Anterior cingulate cortex (tissue), 58 donors: Measurements from ENCODE around the gene ITGB1BP1.

Source experiments
- DNase-seq, 58 donors: peaks; one replicate each; lab custom pipeline; 2025; lab: John Stamatoyannopoulos, UW

Gene ITGB1BP1

DNA sequence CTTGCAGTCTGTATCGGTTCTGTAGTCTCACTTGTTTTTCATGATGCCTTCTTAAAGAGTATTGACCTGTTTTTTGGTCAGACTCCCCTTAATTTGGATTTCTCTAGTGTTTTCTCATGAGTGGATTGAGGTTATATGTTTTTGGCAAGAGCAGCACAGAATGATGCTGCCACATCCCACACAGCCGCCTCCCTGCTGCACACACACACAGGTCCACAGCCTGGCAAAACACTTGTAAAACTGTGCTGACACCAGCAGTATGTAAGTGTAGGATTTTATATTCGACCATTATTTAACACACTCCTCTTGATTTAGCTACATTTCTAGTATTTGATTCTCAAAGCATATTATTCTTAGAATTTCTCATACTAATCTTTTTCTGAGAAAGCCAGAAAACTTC lies 68.1 kb downstream of the ITGB1BP1 start:
- peak in 1 of 58 donors; percentile 11 for DNase-seq

DNA sequence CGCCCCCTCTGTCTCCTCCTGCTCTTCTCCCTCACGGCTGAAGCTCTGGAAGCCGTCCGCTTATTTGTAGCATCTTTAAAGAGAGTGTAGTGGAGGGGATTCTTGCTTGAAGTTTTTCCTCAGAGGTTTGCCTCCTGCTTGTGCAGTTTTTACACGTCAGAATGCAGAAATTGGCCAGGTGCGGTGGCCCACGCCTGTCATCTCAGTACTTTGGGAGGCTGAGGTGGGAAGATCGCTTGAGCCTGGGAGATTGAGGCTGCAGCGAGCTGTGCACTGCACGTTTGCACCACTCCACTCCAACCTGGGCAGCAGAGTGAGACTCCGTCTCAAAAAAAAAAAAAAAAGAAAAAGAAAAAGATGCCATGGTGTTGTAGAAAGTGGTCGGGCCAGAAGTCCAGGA lies 69.0 kb downstream of the ITGB1BP1 start:
- no peak for DNase-seq
